Measurements from ENCODE around the gene CBY2. TPM values are rescaled to one million over a fixed set of nuclear protein-coding genes. Genes with fewer than 3 reads are reported as not detected.

The CBY2 gene
- total RNA-seq, 4 donors from 2014 or later = not detected

GRCh38 chr13:45728759-45729158 lies 26.6 kb downstream of the CBY2 start:
- H3K27me3 ChIP-seq = no peaks in the 10 kb centered on the region
- 70 to 88% methylated on average over 6 of the region's 6 CpGs for WGBS, 2 donors
- no peak overlapping the region for H3K27ac ChIP-seq
- H3K4me1 ChIP-seq = no peaks in the 10 kb centered on the region
- no peak overlapping the region for H3K4me3 ChIP-seq
- no peak for DNase-seq
- H3K36me3 ChIP-seq = no peaks in the 10 kb centered on the region
- intact Hi-C loops (cut with DNase I) = no loop called here
- TF ChIP-seq POLR2A (IDR thresholded peaks at IDR 0.05) (no peak), CTCF (IDR thresholded peaks at IDR 0.05) (no peak)
- H3K9me3 ChIP-seq = no peaks in the 10 kb centered on the region

- no peak for DNase-seq
- Histone ChIP-seq H3K27me3 (peaks cover 0 to 5% (median 0%) of the 10 kb centered on the region in 4 donors), H3K4me1 (no peaks in the 10 kb centered on the region), H3K36me3 (no peaks in the 10 kb centered on the region), H3K4me3 (no peak overlapping the region), H3K27ac (no peak overlapping the region), H3K9me3 (no peaks in the 10 kb centered on the region)
- intact Hi-C loops (cut with DNase I) = no loop called here
- 55 to 93% methylated on average over 3 of the region's 3 CpGs for WGBS, 2 donors
- TF ChIP-seq CTCF (IDR thresholded peaks at IDR 0.05) (no peak), POLR2A (IDR thresholded peaks at IDR 0.05) (no peak)
These were observed 29.3 kb downstream of the CBY2 start for GRCh38 chr13:45731455-45731854.

- no peak for DNase-seq
- H3K36me3 ChIP-seq = no peaks in the 10 kb centered on the region
- TF ChIP-seq CTCF (IDR thresholded peaks at IDR 0.05) (no peak), POLR2A (IDR thresholded peaks at IDR 0.05) (no peak)
- intact Hi-C loops (cut with DNase I) = no loop called here
- WGBS, 2 donors = 38 to 48% methylated on average over 5 of the region's 5 CpGs
- no peak overlapping the region for H3K27ac ChIP-seq
- peaks cover 0 to 5% (median 0%) of the 10 kb centered on the region in 4 donors for H3K27me3 ChIP-seq
- H3K4me1 ChIP-seq = no peaks in the 10 kb centered on the region
- H3K4me3 ChIP-seq = no peak overlapping the region
- H3K9me3 ChIP-seq = no peaks in the 10 kb centered on the region
These were observed 30.8 kb downstream of the CBY2 start for GRCh38 chr13:45732916-45733315.

GRCh38 chr13:45733361-45733760 lies 31.2 kb downstream of the CBY2 start:
- TF ChIP-seq POLR2A (IDR thresholded peaks at IDR 0.05) = no peak
- no peak for TF ChIP-seq CTCF (IDR thresholded peaks at IDR 0.05)
- intact Hi-C loops (cut with DNase I) = no loop called here
- Histone ChIP-seq H3K4me1 (no peaks in the 10 kb centered on the region), H3K27ac (no peak overlapping the region), H3K27me3 (peaks cover 0 to 5% (median 0%) of the 10 kb centered on the region in 4 donors), H3K9me3 (no peaks in the 10 kb centered on the region), H3K4me3 (no peak overlapping the region), H3K36me3 (no peaks in the 10 kb centered on the region)
- 69 to 86% methylated on average over 5 of the region's 5 CpGs for WGBS, 2 donors
- DNase-seq = no peak

- Histone ChIP-seq H3K27me3 (peaks cover 0 to 5% (median 0%) of the 10 kb centered on the region in 4 donors), H3K27ac (no peak overlapping the region), H3K9me3 (no peaks in the 10 kb centered on the region), H3K4me3 (no peak overlapping the region), H3K4me1 (no peaks in the 10 kb centered on the region), H3K36me3 (no peaks in the 10 kb centered on the region)
- 25 to 39% methylated on average over 1 to 2 of the region's 2 CpGs for WGBS, 2 donors
- intact Hi-C loops (cut with DNase I) = no loop called here
- TF ChIP-seq CTCF (IDR thresholded peaks at IDR 0.05) (no peak), POLR2A (IDR thresholded peaks at IDR 0.05) (no peak)
- DNase-seq = no peak
These were observed 35.5 kb downstream of the CBY2 start for GRCh38 chr13:45737571-45738017.

Data from esophagus squamous epithelium (tissue), 5 donors.